KBM-7 (cell line): ENCODE results near the gene CTCFL.

ENCODE experiments used
- DNase-seq: peaks from one replicate; pipeline ENCODE4 v3.0.0-alpha.2; 2015
- in situ Hi-C: fragments of 300-500 bp; cut with MboI; formaldehyde crosslinking; loops from 2 replicates; pipeline ENCODE4 v1.14.3; 2020; ENCODE audit warnings: low sequenced_read_pairs, low pct_unique_long_range_greater_than_20kb, mixed read lengths

Gene CTCFL

DNA sequence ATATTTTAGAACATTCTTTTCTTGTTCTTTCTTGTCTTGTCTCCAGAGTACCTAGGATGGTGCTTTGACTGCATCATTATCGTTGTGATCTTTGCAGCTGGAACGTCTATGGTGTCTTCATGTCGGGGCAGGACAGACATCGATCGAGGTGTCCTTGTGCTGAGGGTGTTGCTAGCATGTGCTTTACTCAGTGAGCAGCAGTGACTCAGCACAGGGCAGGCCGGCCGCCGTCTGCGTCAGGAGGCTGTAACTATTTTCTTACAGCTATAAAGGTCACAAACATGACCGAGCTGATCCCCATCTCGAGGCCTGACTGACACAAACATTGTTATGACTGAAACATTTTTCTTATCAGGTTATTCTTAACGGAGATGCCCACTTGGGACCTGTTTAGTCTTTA, 14.9 kb upstream of the CTCFL start:
- in situ Hi-C loops = no loop called here
- no peak for DNase-seq

DNA sequence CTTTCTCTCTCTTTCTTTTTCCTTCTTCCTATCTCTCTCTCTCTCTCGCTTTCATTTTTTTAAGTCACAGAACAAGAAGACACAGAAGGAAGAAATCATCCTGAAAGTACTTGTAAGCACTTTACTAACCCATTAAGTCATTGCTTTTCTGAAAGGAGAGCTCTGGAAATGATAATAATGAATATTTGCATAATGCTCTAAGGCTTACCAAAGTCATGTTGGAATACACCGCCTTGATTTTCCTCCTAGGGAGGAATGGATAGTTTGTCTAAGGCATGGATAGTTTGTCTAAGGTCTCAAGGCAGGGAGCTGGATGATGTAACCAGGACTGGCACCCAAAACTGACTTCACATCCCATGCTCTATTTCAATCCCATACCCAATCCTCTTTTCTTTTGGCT, 12.9 kb upstream of the CTCFL start:
- in situ Hi-C loops = no loop called here
- DNase-seq = no peak

- in situ Hi-C loops = no loop called here
- no peak for DNase-seq
Measured at GRCh38 chr20:57536771-57537724, 12.1 kb upstream of the CTCFL start.

DNA sequence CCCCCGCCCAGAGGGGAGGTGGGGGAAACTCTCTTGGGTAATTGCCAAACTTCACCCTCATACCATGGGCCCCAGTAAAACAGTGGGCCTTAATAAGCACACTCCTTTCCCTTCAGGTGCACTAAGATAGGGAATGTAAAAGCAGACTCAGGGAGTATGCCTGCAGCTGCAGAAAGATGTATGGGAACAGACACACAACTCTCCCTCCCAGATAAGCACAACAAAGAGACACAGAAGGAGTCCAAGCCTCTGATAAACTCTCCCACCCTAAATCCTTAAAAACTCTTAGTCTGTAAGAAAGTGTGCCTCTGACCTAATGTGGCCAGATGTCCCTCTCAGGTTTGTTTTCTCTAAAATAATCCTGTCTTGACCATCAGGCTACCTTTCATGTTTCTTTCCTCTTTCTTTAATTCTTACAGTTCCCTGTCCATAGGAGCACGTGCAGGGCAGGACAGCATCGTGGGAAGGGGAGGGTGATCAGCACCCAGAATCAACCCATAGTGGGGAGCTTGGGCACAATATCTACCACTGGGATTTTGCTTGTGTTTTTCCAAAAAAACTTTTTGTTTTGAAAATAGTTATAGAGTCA, 11.3 kb upstream of the CTCFL start:
- in situ Hi-C loops = no loop called here

GRCh38 chr20:57535297-57535696, 10.4 kb upstream of the CTCFL start:
- in situ Hi-C loops = no loop called here
- DNase-seq = no peak

More for the DNA sequence above, 11.3 kb upstream of the CTCFL start:
- DNase-seq = no peak

DNA sequence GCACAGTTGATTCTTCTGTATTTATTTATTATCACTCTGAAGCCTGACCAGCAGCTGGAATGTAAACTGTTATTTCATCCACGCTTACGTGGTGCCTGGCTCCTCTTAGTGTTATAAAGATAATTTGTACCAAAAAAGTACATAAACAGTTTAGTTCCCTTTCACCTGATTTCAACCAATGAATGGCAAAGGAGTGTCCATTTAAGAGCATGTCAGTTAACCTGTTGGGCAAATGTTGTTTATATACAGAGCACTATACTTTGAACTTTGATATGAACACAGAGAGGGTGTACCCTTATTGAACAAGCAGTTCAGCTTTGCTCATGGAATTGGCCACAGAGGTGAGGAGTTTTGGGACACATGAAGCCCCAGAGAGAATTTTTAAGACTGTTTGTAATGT, 7.2 kb upstream of the CTCFL start:
- in situ Hi-C loops = no loop called here
- no peak for DNase-seq

DNA sequence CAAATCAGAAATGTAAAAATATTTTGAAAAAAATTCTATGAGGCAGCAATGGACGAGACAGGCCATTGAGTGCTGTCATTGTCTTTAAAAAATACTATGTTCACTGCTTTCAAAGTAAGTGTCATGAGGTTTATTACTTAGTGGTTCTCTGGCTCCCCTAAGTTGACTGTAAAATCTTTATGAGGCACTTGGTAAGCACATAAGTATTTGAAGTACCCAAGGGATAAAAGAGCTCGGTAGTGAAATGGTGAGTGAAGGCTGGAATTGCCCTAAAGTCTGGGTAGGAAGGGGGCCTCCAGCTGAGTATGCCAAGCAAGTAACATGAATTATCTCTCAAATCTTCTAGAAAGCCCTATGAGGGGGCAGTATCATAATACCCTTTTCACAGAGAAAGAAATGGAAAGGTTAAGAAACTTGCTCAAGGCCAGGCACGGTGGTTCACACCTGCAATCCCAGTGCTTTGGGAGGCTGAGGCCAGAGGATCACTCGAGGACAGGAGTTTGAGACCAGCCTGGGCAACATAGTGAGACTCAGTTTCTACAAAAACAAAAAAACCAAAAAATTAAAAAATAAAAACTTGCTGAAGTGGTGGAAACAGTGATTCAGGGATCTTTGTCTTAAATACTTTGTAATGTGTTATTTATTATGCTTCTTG, 5.5 kb upstream of the CTCFL start:
- in situ Hi-C loops = no loop called here
- no peak for DNase-seq

- DNase-seq = no peak
- in situ Hi-C loops = no loop called here
Measured at GRCh38 chr20:57529810-57530209, 4.9 kb upstream of the CTCFL start.

DNA sequence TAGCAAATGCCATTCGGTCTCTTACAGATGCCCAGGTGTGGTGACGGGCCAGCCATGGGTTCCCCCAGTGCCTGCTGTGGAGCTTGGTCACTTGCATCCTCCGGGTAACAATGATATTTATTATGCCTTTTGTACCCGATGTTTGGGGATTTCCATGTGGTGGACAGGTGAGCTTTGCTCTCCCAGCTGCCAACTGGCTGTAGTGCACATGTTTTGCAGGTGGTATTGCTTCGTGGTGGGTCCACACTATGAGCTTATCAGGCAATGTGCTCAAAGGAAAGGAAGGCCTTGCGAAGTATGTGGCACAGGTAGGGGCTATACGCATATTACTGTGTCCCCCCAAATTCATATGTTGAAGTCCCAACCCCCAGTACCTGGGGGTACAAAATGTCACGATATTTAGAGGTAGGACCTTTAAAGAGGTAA, 4.2 kb upstream of the CTCFL start:
- in situ Hi-C loops = no loop called here
- DNase-seq = no peak

DNA sequence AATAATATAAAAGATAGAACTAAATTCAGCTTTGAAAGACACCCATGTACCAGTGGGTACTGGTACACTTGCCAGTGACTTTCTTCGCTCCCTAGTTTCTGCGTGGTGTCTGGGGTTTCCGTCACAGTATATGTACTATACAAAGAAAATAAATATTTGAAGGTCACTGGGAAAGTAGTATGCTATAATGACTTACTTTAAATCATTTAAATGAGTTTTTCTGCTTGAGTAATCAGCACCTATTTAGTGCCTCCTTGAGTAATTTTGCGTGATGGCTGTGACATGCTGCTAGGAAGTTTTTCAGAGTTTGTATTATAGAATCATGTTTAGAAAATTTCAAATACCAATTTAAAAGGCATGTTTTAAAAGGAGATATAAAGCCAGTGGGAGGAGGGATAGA, 3.2 kb upstream of the CTCFL start:
- in situ Hi-C loops = no loop called here
- no peak for DNase-seq

DNA sequence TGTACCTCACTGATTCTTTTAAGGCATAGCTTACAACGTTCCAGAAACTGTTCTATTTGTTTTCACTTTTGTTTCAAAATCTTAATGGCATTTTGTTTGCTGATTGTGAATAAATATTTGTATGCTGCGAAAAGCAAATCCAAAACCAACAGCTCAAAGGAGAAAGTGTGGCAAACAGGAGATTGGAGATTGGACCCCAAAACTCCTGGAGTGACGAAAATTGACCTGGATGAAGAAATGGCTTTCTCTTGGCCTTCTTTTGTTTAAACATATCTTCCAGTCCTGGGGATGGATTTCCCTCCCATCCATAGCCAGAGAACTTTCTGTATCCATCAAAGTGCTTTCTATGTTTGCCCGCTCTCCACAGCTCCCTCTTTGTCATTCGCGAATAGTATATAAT, 2.8 kb upstream of the CTCFL start:
- no peak for DNase-seq
- in situ Hi-C loops = no loop called here

GRCh38 chr20:57526885-57527460, 2.0 kb upstream of the CTCFL start:
- in situ Hi-C loops = no loop called here
- DNase-seq = no peak

DNA sequence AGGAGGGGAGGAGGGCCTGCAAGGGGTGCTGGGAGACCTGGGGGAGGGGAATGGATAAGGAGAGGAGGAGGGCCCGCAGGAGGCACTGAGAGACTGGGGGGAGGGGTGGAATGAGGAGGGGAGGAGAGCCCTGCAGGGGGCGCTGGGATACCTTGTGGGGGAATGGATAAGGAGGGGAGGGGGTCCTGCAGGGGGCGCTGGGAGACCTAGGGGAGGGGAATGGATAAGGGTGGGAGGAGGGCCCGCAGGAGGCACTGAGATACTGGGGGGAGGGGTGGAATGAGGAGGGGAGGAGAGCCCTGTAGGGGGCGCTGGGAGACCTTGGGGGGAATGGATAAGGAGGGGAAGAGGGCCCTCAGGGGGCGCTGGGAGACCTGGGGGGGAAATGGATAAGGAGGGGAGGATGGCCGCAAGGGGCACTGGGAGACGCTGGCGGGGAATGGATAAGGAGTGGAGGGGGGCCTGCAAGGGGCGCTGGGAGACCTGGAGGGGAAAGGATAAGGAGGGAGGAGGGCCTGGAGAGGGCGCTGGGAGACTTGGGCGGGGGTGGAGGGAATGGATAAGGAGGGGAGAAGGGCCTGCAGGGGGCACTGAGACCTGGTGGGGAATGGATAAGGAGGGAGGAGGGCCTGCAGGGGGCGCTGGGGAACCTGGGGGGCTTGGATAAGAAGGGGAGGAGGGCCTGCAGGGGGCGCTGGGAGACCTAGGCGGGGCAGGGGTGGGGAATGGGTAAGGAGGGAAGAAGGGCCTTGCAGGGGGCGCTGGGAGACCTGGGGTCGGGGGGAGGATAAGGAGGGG, 1.3 kb upstream of the CTCFL start:
- peak; percentile 10 for DNase-seq
- in situ Hi-C loops = no loop called here

DNA sequence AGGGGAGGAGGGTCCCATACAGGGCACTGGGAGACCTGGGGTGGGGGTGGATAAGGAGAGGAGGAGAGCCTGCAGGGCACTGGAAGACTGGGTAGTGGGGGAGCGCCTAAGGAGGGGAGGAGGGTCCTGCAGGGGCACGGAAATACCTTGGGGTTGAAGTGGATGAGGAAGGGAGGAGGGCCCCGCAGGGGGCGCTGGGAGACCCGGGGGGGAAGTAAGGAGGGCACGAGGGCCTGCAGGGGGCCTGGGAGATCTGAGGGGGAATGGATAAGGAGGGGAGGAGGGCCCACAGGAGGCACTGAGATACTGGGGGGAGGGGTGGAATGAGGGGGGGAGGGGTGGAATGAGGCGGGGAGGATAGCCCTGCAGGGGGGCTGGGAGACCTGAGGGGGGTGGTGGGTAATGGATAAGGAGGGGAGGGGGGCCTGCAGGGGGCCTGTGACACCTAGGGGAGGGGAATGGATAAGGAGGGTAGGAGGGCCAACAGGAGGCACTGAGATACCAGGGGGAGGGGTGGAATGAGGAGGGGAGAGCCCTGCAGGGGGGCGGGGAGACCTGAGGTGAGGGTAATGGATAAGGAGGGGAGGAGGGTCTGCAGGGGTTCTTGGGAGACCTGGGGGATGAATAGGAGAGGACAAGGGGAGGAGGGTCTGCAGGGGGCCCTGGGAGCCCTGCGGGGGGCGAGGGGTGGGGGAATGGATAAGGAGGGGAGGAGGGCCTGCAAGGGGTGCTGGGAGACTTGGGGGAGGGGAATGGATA, 567 bp upstream of the CTCFL start:
- in situ Hi-C loops = no loop called here
- no peak for DNase-seq

GRCh38 chr20:57523782-57524181, 1.2 kb downstream of the CTCFL start:
- in situ Hi-C loops = loop anchor here (5.0 to 25.0 kb wide), 2 partner anchors 69 to 436 kb away; no protein-coding TSS in a partner anchor
- DNase-seq = no peak

- no peak for DNase-seq
- in situ Hi-C loops = loop anchor here (5.0 to 25.0 kb wide), 2 partner anchors 70 to 435 kb away; no protein-coding TSS in a partner anchor
Measured at GRCh38 chr20:57522380-57523140, 2.4 kb downstream of the CTCFL start.

DNA sequence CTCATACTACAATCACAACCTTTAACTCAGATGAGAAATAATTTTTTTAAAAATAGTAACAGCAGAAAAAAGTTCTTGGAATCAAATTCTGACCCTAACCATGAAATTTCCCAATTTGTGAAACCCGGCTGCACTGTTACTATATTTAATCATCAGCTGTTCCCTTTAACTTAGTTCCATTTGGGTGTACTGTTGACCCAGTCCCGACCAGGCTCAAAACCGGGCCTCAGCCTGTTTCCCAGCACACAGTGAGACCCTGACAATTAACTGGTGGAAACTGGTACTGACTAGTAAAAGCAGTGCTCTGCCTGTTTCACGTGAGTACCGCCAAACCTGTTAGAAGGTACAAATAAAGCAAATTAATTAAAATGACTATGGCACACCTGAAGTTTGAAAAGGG, 7.0 kb downstream of the CTCFL start:
- in situ Hi-C loops = loop anchor here (25.0 kb wide), 1 partner anchor 431 kb away; no protein-coding TSS in a partner anchor
- no peak for DNase-seq
